ENCODE results near the gene NLK.

Gene NLK

GRCh38 chr17:28041068-28041843, 1.2 kb upstream of the NLK start:
- peak; percentile 100 for DNase-seq

- DNase-seq: no peak
These were observed 427 bp upstream of the NLK start for GRCh38 chr17:28041844-28042656.

GRCh38 chr17:28042721-28043291, 329 bp downstream of the NLK start:
- no peak for DNase-seq

GRCh38 chr17:28043296-28043695, 819 bp downstream of the NLK start:
- no peak for DNase-seq

GRCh38 chr17:28043741-28044140, 1.3 kb downstream of the NLK start:
- no peak for DNase-seq

GRCh38 chr17:28045304-28045703, 2.8 kb downstream of the NLK start:
- no peak for DNase-seq

- DNase-seq: no peak
These were observed 3.8 kb downstream of the NLK start for GRCh38 chr17:28046034-28046825.

GRCh38 chr17:28047806-28048205, 5.3 kb downstream of the NLK start:
- no peak for DNase-seq

GRCh38 chr17:28049071-28049470, 6.6 kb downstream of the NLK start:
- DNase-seq: no peak

- DNase-seq: no peak
These were observed 10.7 kb downstream of the NLK start for GRCh38 chr17:28053044-28053670.

GRCh38 chr17:28053725-28054124, 11.2 kb downstream of the NLK start:
- no peak for DNase-seq

- DNase-seq: no peak
These were observed 13.2 kb downstream of the NLK start for GRCh38 chr17:28055546-28056275.

- no peak for DNase-seq
These were observed 13.8 kb downstream of the NLK start for GRCh38 chr17:28056276-28056620.

GRCh38 chr17:28057731-28058246, 15.3 kb downstream of the NLK start:
- DNase-seq: peak in 1 of 2 donors; percentile 13

- no peak for DNase-seq
These were observed 17.2 kb downstream of the NLK start for GRCh38 chr17:28059675-28060074.

- no peak for DNase-seq
These were observed 23.2 kb downstream of the NLK start for GRCh38 chr17:28065706-28066105.

GRCh38 chr17:28069061-28069460, 26.6 kb downstream of the NLK start:
- DNase-seq: no peak

GRCh38 chr17:28071179-28071578, 28.7 kb downstream of the NLK start:
- no peak for DNase-seq

- DNase-seq: peak in 1 of 2 donors; percentile 40
These were observed 29.6 kb downstream of the NLK start for GRCh38 chr17:28071891-28072606.

- DNase-seq: no peak
These were observed 30.6 kb downstream of the NLK start for GRCh38 chr17:28072936-28073533.

- DNase-seq: no peak
These were observed 31.5 kb downstream of the NLK start for GRCh38 chr17:28074010-28074409.

Measured in CD4-positive, alpha-beta T cell treated with Interleukin-4 for 1 hour (primary cell).